Peyer's patch (tissue), 4 donors: ENCODE data around the gene IL9.

Experiments
- CTCF ChIP-seq, 6 experiments: fragments of 450-650 bp in 4 of 6; fragments of 200-600 bp in 2 of 6; sonication (generic) in 1 of 6; IDR thresholded peaks; one replicate each; pipeline ENCODE4 v1.5.1; 2017 to 2019; ENCODE audit warnings: antibody characterized with exemption in 6 of 6, mild to moderate bottlenecking in 3 of 6, moderate library complexity in 1 of 6
- POLR2A ChIP-seq, 2 donors: fragments of 450-650 bp; IDR thresholded peaks; one replicate each; pipeline ENCODE4 v1.5.1; 2017; ENCODE audit warnings: antibody characterized with exemption in 2 of 2, mild to moderate bottlenecking in 2 of 2, moderate library complexity in 2 of 2

- TF ChIP-seq CTCF (IDR thresholded peaks at IDR 0.05) (no peak), POLR2A (IDR thresholded peaks at IDR 0.05) (no peak)
Measured at GRCh38 chr5:135905144-135905543, 9.5 kb upstream of the IL9 start.
